ENCODE data around the gene SECISBP2.

GRCh38 chr9:89366711-89367110 is 48.4 kb downstream of the SECISBP2 start:
- TF ChIP-seq USF1 (IDR thresholded peaks at IDR 0.05) = no peak
- TF ChIP-seq CEBPB (IDR thresholded peaks at IDR 0.05) = no peak
- TF ChIP-seq RAD21 (IDR thresholded peaks at IDR 0.05; ENCODE audit: low read depth) = no peak
- no peak for TF ChIP-seq FOXM1 (IDR thresholded peaks at IDR 0.05; ENCODE audit: borderline replicate concordance, low read depth)
- TF ChIP-seq EGR1 (IDR thresholded peaks at IDR 0.05) = no peak
- TF ChIP-seq EP300 (IDR thresholded peaks at IDR 0.05; ENCODE audit: borderline replicate concordance) = no peak
- TF ChIP-seq TCF12 (IDR thresholded peaks at IDR 0.05; ENCODE audit: low read depth) = no peak
- TF ChIP-seq REST (IDR thresholded peaks at IDR 0.05; ENCODE audit: low read depth) = no peak
- no peak for TF ChIP-seq YY1 (IDR thresholded peaks at IDR 0.05; ENCODE audit: low read depth)
- TF ChIP-seq MAX (IDR thresholded peaks at IDR 0.05) = no peak
- TF ChIP-seq CREB1 (IDR thresholded peaks at IDR 0.05; ENCODE audit: low read depth) = no peak
- TF ChIP-seq TAF1 (IDR thresholded peaks at IDR 0.05; ENCODE audit: low read depth) = no peak

Measured in Ishikawa (cell line).